K562 (cell line): Measurements from ENCODE around the gene GLYATL1B. TPM values are rescaled to one million over a fixed set of nuclear protein-coding genes. Genes with fewer than 3 reads are reported as not detected.

Source experiments
- CREB1 ChIP-seq, 2 experiments: sonication (generic) in 1 of 2; formaldehyde crosslinking in 1 of 2; IDR thresholded peaks; 2 replicates each; pipeline versions ENCODE4 v1.6.1 to v1.8.0; 2012 to 2022; ENCODE audit warnings: inconsistent platforms in 1 of 2, mild to moderate bottlenecking in 1 of 2, missing genetic modification reagents in 1 of 2, moderate library complexity in 1 of 2
- HIVEP1 ChIP-seq: fragments of 250-450 bp; sonication (Bioruptor Pico); IDR thresholded peaks from 2 replicates; pipeline ENCODE4 v1.4.0; 2020; ENCODE audit warnings: mild to moderate bottlenecking
- PBX2 ChIP-seq, 2 experiments: IDR thresholded peaks in 1 of 2; conservative IDR thresholded peaks in 1 of 2; 2 replicates each; pipeline ENCODE4 v1.6.1; 2016; ENCODE audit warnings: low read depth in 2 of 2, mild to moderate bottlenecking in 1 of 2, missing compliant biosample characterization in 1 of 2, missing genetic modification characterization in 1 of 2, moderate library complexity in 1 of 2
- PKNOX1 ChIP-seq: fragments of 450-650 bp; IDR thresholded peaks from 2 replicates; pipeline ENCODE4 v1.6.1; 2016
- TEAD4 ChIP-seq, 2 experiments: sonication (generic) in 1 of 2; formaldehyde crosslinking in 1 of 2; IDR thresholded peaks; 2 replicates each; pipeline versions ENCODE4 v1.6.1 to v1.8.0; 2012 to 2022; ENCODE audit warnings: borderline replicate concordance in 1 of 2, inconsistent platforms in 1 of 2, low read length in 1 of 2, mild to moderate bottlenecking in 1 of 2, missing genetic modification reagents in 1 of 2
- ZFX ChIP-seq: sonication (generic); formaldehyde crosslinking; IDR thresholded peaks from 2 replicates; pipeline ENCODE4 v1.8.0; 2022; ENCODE audit warnings: mild to moderate bottlenecking, missing genetic modification reagents, moderate library complexity
- ZNF408 ChIP-seq: fragments of 250-450 bp; sonication (Bioruptor Pico); IDR thresholded peaks from 2 replicates; pipeline ENCODE4 v1.4.0; 2020; ENCODE audit warnings: low read depth, mild to moderate bottlenecking, moderate library complexity
- ZNF766 ChIP-seq: fragments of 200-800 bp; sonication (Bioruptor generic); conservative IDR thresholded peaks from 2 replicates; pipeline ENCODE4 v1.6.1; 2016; ENCODE audit warnings: missing genetic modification characterization, missing compliant biosample characterization
- polyA plus RNA-seq, 8 experiments: library from polyadenylated mRNA; depleted of rRNA in 4 of 8; stranded (reverse) in 5 of 8; unstranded in 3 of 8; fragments of >200 nt; fragmentation: Nextera tagmentation in 2 of 8; fragmentation: Illumina TruSeq in 1 of 8; extraction: Ambion mirVana in 2 of 8; extraction: Trizol in 1 of 8; gene quantifications; 2 replicates each; pipeline versions ENCODE4 v1.2.1 to v1.2.3, GENCODE V29; 2011 to 2014; ENCODE audit warnings: inconsistent platforms in 1 of 8, missing spikeins in 1 of 8
- total RNA-seq, 7 experiments: library from RNA; depleted of rRNA in 6 of 7; stranded (reverse); fragments of >200 nt in 6 of 7; fragmentation: Illumina TruSeq in 2 of 7; extraction: Trizol in 2 of 7; gene quantifications; 2 replicates each; pipeline versions ENCODE4 v1.2.1 to v1.2.3, GENCODE V29; 2011 to 2021; ENCODE audit warnings: low replicate concordance in 1 of 7
- TF ChIP-seq, protein P1 (sequence below): fragments of 450-650 bp; IDR thresholded peaks from 2 replicates; pipeline ENCODE4 v1.6.1; 2016; ENCODE audit warnings: borderline replicate concordance
- TF ChIP-seq, protein P2 (sequence below): IDR thresholded peaks from 2 replicates; pipeline ENCODE4 v1.6.1; 2011; ENCODE audit warnings: borderline replicate concordance, low read depth, mild to moderate bottlenecking, moderate library complexity, low read length; ENCODE audit not compliant: insufficient read depth, poor library complexity, severe bottlenecking
- TF ChIP-seq, protein P3 (sequence below): sonication (generic); formaldehyde crosslinking; IDR thresholded peaks from 2 replicates; pipeline ENCODE4 v1.8.0; 2023; ENCODE audit warnings: mild to moderate bottlenecking, missing genetic modification reagents
- TF ChIP-seq, protein P4 (sequence below): fragments of 450-650 bp; formaldehyde crosslinking; IDR thresholded peaks from 2 replicates; pipeline ENCODE4 v1.4.0; 2020; ENCODE audit warnings: mild to moderate bottlenecking, moderate library complexity

GLYATL1B gene
- total and polyA plus RNA-seq, 9 of the 15 experiments (the other 6 are each of a cell fraction or from before 2014, with no cell fraction given), result not detected

DNA sequence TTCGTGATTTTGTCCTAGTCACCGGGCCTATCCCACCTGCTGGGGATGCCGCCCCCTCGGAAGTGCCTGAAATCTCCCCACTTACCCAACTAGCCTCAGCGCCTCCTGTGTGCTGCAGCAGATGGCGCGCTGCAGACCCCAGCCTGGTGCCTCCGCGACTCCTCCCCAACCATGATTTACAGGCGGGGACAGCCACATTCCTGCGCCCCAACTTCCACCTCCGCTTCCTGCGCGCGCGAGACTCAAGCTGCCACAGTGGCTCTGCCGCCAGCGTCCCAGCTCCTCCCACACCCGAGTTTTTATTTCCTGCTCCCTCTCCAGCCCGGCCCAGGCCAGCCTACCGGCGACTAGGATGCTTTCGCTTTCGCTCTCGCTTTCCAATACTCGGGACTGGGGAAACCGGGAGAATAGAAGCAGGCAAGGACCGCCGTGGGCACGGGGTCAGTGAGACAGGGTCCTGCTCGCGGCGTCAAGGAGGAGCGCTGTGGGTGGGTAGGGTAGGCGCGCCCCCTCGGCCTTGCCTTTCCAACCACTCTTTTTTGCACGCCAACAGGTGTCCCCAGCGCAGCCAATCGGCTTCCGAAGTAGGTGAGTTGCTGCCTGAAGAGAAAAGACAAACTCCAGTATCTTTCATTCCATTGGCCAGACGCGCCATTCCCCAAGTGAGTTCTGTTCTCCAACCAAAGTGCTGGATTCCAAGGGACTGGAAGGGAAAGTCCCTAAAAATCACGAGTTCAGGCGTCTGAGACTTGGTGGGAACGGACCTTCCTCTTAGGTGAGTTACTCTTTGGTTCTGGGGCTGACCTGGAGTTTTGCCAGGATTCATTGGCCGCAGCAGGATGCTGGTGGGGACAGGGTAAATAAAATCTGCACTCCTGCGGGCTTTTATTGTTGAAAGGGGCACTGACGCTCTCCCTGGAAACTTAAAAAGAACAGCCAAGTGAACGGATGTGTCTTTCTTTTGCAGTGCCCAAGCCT, 56.7 kb downstream of the GLYATL1B start, which contains the start of gene FAM111A (continued):
- TF ChIP-seq, protein P1, sequence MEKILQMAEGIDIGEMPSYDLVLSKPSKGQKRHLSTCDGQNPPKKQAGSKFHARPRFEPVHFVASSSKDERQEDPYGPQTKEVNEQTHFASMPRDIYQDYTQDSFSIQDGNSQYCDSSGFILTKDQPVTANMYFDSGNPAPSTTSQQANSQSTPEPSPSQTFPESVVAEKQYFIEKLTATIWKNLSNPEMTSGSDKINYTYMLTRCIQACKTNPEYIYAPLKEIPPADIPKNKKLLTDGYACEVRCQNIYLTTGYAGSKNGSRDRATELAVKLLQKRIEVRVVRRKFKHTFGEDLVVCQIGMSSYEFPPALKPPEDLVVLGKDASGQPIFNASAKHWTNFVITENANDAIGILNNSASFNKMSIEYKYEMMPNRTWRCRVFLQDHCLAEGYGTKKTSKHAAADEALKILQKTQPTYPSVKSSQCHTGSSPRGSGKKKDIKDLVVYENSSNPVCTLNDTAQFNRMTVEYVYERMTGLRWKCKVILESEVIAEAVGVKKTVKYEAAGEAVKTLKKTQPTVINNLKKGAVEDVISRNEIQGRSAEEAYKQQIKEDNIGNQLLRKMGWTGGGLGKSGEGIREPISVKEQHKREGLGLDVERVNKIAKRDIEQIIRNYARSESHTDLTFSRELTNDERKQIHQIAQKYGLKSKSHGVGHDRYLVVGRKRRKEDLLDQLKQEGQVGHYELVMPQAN, result peak; percentile 57; the same call in 1 of the 2 replicates
- no peak for TF ChIP-seq ZNF408
- TF ChIP-seq, protein P2, sequence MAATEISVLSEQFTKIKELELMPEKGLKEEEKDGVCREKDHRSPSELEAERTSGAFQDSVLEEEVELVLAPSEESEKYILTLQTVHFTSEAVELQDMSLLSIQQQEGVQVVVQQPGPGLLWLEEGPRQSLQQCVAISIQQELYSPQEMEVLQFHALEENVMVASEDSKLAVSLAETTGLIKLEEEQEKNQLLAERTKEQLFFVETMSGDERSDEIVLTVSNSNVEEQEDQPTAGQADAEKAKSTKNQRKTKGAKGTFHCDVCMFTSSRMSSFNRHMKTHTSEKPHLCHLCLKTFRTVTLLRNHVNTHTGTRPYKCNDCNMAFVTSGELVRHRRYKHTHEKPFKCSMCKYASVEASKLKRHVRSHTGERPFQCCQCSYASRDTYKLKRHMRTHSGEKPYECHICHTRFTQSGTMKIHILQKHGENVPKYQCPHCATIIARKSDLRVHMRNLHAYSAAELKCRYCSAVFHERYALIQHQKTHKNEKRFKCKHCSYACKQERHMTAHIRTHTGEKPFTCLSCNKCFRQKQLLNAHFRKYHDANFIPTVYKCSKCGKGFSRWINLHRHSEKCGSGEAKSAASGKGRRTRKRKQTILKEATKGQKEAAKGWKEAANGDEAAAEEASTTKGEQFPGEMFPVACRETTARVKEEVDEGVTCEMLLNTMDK, result peak; percentile 91
- no peak for TF ChIP-seq HIVEP1 (CRISPR knock-in tag)
- TF ChIP-seq PKNOX1, result peak; percentile 95
- peak; percentile 44 for TF ChIP-seq ZFX
- TF ChIP-seq CREB1 (IDR thresholded peaks at IDR 0.05), result no peak
- no peak for TF ChIP-seq CREB1 (CRISPR knock-in tag; IDR thresholded peaks at IDR 0.05)
- TF ChIP-seq ZNF766, result no peak
- TF ChIP-seq, protein P3, sequence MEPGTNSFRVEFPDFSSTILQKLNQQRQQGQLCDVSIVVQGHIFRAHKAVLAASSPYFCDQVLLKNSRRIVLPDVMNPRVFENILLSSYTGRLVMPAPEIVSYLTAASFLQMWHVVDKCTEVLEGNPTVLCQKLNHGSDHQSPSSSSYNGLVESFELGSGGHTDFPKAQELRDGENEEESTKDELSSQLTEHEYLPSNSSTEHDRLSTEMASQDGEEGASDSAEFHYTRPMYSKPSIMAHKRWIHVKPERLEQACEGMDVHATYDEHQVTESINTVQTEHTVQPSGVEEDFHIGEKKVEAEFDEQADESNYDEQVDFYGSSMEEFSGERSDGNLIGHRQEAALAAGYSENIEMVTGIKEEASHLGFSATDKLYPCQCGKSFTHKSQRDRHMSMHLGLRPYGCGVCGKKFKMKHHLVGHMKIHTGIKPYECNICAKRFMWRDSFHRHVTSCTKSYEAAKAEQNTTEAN (CRISPR knock-in tag), result no peak
- TF ChIP-seq, protein P4, sequence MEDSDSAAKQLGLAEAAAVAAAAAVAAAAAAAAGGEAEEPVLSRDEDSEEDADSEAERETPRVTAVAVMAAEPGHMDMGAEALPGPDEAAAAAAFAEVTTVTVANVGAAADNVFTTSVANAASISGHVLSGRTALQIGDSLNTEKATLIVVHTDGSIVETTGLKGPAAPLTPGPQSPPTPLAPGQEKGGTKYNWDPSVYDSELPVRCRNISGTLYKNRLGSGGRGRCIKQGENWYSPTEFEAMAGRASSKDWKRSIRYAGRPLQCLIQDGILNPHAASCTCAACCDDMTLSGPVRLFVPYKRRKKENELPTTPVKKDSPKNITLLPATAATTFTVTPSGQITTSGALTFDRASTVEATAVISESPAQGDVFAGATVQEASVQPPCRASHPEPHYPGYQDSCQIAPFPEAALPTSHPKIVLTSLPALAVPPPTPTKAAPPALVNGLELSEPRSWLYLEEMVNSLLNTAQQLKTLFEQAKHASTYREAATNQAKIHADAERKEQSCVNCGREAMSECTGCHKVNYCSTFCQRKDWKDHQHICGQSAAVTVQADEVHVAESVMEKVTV, result no peak
- 0 out of 2 replicates have a peak, but pooled peaks have one; percentile 28 for TF ChIP-seq PBX2 (CRISPR knock-in tag; IDR thresholded peaks at IDR 0.05; ENCODE audit: low read depth)
- peak; percentile 92 for TF ChIP-seq PBX2 (tag; conservative IDR thresholded peaks at IDR 0.05; ENCODE audit: low read depth)
- peak; percentile 69 for TF ChIP-seq TEAD4 (IDR thresholded peaks at IDR 0.05; ENCODE audit: low read length)
- TF ChIP-seq TEAD4 (CRISPR knock-in tag; IDR thresholded peaks at IDR 0.05; ENCODE audit: borderline replicate concordance), result 0 out of 2 replicates have a peak, but pooled peaks have one; percentile 60
